ENCODE measurements around the gene PBX3.

The PBX3 gene

GRCh38 chr9:126000731-126001580 lies 253.8 kb downstream of the PBX3 start:
- ATAC-seq, result no peak

- no peak for ATAC-seq
These were observed 254.5 kb downstream of the PBX3 start for GRCh38 chr9:126001581-126002225.

- no peak for ATAC-seq
These were observed 255.5 kb downstream of the PBX3 start for GRCh38 chr9:126002476-126003350.

GRCh38 chr9:126009047-126009446 lies 261.9 kb downstream of the PBX3 start:
- no peak for ATAC-seq

- ATAC-seq, result no peak
These were observed 267.6 kb downstream of the PBX3 start for GRCh38 chr9:126014726-126015125.

- no peak for ATAC-seq
These were observed 268.3 kb downstream of the PBX3 start for GRCh38 chr9:126015424-126015823.

- ATAC-seq, result no peak
These were observed 269.6 kb downstream of the PBX3 start for GRCh38 chr9:126016579-126017290.

Data from activated CD4-positive, CD25-positive, alpha-beta regulatory T cell treated with anti-CD3 and anti-CD28 coated beads, Interleukin-2, amount 50 U/mL, for 24 hours (primary cell).